HG02623 (cell line): ENCODE measurements around the gene PNRC1.
"Not testable (repeated sequence)": the region's sequence is repeated elsewhere in the genome, so short reads cannot be mapped to it uniquely, and the experiment has no call there.

ENCODE experiments used
- ATAC-seq: cut with Tn5 transposase; IDR thresholded peaks from one replicate; pipeline ENCODE4 v1.9.1; 2021; ENCODE audit warnings: moderate library complexity; ENCODE audit not compliant: unreplicated experiment

Gene PNRC1

DNA sequence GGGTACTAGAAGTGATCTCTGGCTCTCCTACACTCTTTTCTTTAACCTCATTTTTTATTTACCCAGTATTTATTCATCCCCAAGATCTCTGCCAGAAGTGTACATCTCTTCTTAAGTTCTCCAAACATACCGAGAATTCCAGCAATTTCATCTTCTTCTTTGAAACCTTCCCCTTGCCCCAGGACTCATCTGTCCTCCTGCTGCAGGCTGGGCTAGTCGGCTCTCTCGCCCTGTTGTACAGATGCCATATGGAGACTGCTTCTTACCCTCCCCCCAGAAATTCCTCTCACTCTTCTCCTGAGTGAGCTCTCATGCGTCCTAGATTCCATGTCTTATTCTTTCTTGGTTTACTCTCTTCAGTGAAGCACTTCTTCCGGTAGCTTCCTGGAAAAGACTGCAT, 21.9 kb upstream of the PNRC1 start:
- no peak for ATAC-seq

DNA sequence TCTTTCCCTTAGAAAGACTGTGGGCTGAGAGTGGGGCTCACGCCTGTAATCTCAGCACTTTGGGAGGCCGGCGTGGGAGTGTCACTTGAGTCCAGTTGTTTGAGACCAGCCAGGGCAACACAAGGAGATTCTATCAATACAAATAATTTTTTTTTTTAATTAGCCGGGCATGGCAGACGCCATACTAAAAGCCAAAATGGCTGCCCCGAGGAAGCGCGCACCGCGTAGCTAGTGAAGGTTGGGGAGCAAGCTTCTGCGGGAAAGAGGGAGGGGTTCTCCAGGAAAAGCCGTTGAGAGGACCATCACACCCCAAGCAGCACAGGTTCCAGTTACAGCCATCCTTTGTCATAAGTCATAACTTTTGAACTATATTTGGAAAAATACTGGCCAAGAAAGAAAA, 21.3 kb upstream of the PNRC1 start:
- ATAC-seq, result no peak

DNA sequence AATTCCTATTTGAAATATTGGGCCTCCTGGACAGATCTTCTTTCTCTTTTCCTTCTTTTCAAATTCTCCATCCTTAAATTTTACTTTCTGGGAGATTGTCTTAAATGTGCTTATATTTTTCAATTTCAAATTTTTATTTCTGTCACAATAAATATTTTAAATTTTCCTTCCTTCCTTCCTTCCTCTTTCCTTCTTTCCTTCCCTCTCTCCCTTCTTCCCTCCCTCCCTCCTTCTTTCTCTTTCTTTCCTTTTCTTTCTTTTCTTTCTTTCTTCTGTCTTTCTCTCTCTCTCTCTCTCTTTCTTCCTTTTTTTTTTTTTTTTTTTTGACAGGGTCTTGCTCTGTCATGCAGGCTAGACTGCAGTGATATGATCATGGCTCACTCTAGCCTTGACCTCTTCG, 16.7 kb upstream of the PNRC1 start:
- no peak for ATAC-seq

DNA sequence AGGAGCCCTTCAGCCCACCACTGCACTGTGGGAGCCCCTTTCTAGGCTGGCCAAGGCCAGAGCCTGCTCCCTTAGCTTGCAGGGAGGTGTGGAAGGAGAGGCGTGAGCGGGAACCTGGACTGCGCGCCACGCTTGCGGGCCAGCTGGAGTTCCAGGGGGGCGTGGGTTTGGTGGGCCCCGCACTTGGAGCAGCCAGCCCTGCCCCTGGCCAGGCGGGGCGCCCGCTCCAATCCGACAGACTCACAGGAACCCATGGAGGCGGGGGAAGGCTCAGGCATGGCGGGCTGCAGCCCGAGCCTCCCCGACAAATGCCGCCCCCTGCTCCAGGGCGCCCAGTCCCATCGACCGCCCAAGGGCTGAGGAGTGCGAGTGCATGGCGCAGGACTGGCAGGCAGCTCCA, 15.6 kb upstream of the PNRC1 start:
- not testable (repeated sequence) for ATAC-seq

DNA sequence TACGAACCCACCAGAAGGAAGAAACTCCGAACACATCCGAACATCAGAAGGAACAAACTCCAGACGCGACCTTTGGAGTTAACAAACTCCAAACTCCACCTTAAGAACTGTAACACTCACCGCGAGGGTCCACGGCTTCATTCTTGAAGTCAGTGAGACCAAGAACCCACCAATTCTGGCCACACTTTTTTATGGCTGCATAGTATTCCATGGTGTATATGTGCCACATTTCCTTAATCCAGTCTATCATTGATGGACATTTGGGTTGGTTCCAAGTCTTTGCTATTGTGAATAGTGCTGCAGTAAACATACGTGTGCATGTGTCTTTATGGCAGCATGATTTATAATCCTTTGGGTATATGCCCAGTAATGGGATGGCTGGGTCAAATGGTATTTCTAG, 14.4 kb upstream of the PNRC1 start:
- not testable (repeated sequence) for ATAC-seq

DNA sequence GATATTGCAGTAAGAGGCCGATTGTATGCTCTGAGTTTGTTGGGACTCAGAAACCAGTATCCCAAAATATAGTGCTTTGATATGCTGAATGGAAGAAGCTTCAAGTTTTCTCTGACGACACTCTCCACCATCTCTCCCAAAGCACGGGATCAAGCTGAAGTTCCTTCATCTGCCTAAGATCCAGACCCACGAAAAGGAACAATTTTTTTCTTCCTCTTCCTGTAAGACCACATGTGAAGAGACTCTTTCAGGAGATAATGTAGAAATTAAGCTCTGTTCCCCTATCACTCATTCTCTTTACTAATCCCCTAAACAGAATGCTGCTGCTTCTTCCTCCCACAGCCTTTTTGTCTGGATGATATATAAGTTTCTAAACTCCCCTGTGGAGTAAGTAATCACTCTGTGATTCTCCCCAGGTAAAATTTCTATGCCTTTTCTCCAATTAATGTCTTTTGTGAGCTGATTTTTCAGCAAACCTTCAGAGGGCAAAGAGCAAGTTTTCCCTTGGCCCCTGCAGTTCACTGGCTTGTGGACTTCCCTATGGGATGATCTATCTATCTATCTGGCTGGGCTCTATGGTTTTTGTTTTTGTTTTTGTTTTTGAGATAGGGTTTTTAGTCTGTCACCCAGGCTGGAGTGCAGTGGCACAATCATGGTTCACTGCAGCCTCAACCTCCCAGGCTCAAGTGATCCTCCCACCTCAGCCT, 13.5 kb upstream of the PNRC1 start:
- no peak for ATAC-seq

DNA sequence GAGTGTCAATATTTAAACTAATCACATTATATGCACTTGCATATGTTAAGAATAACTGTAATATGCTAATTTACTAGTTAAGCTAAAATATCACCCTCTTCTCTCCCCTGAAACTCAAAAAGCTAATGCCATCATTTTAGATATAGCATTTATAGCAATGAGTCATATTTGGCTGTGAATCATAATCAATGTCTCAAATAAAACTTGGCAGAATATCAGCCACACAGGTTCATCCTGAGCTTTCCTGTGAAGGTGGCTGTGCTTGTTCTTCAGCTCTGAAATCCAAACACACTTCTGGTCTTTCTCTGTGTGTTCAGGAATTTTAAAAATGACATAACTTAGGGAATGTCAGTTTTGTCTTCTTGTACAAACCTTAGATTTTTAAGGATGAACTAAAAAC, 12.8 kb upstream of the PNRC1 start:
- ATAC-seq, result no peak

DNA sequence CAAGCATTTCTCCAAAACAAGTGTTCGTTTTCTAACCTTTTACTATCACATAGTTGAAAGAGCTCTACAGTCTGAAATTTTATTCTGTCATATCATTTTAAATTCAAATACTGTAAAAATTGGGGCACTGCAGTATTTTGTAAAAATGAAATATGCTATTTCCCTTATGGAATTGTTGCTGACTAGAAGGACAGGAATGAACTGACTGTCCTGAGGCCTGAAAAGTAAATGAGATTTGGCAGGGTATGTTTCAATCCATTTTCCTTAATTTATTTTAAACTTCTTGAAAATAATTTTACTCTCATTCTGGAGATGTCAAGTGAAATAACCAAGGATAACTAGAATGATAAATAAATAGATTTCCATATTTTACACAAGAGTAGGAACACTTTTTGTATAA, 11.9 kb upstream of the PNRC1 start:
- ATAC-seq, result no peak

DNA sequence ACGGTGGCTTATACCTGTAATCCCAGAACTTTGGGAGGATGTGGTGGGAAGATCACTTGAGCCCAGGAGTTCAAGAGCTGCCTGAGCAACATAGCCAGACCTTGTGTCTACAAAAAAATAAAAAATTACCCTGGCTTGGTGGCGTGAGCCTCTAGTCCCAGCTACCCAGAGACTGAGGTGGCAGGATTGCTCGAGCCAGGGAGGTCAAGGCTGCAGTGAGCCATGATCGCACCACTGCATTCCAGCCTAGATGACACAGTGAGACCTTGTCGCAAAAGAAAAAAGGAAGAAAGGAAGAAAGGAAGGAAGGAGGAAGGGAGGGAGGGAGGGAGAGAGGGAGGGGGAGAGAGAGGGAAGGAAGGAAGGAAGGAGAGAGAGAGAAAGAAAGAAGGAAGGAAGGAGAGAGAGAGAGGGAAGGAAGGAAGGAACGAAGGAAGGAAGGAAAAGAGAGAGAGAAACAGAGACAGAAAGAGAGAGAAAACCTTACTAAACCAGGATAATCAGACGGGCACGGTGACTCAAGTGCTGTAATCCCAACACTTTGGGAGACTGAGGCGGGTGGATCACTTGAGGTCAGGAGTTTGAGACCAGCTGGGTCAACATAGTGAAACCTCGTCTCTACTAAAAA, 10.9 kb upstream of the PNRC1 start:
- no peak for ATAC-seq

DNA sequence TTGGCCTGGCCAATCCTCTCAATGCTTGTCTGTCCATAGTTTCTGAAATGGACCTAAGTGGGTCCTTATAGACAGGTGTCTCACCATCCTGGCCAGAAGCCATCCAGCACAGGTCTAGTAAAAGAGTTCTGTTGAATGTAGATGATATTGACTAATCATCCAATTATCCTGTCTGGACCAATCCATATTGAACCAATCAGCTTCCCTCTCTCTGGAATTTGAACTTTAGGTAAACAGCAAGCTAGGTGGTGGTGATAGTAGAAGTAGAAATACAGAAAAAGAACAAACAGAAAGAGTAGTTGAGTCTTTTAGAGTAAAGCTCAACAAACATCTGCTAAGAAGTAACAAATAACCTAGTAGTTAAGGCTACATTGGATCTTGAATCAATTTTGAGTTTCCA, 9.5 kb upstream of the PNRC1 start:
- ATAC-seq, result no peak

DNA sequence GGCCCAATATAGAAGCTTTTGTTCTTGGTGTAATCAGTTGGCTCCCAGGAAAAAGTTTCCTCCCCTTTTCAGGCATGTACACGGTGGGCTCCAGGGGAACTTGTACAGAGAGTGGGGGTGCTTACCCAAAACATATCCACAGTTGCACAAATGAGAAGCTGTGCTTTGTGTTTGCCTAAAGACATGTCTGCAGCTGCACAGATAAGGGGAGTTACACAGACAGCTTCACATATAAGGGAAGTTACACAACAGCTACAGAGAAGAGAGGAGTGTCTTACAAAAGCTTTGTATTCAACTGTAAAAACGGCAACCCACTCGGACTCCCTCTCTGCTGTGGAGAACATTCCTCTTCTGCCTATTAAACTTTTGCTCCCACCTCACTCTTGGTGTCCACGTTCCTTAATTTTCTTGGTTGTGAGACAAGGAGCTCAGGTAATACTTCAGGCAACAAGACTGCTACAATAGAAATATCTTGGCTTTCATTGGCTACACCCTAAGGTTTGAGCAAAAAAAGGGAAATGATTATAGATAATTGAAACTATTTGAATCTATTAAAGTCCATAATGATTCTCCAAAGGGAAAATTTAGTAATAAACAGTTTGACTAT, 7.4 kb upstream of the PNRC1 start:
- ATAC-seq, result no peak

DNA sequence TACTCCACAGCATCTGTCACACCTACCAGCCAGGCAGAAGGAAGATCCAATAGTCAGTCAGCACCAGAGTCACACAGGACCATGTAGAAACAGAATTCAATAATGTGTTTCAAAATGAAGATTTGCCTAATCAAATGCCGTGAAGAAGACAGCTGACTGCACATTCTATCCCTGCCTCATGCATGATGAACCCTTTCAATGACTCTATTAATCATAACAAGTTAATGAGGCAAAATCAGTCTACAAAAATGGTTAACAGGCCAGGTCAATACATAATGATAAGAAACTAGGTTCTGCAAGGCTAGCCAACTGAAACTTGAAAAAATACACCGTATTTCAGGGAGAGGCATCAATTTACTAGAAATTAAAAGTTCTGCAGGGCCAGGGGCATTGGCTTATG, 6.7 kb upstream of the PNRC1 start:
- ATAC-seq, result no peak

DNA sequence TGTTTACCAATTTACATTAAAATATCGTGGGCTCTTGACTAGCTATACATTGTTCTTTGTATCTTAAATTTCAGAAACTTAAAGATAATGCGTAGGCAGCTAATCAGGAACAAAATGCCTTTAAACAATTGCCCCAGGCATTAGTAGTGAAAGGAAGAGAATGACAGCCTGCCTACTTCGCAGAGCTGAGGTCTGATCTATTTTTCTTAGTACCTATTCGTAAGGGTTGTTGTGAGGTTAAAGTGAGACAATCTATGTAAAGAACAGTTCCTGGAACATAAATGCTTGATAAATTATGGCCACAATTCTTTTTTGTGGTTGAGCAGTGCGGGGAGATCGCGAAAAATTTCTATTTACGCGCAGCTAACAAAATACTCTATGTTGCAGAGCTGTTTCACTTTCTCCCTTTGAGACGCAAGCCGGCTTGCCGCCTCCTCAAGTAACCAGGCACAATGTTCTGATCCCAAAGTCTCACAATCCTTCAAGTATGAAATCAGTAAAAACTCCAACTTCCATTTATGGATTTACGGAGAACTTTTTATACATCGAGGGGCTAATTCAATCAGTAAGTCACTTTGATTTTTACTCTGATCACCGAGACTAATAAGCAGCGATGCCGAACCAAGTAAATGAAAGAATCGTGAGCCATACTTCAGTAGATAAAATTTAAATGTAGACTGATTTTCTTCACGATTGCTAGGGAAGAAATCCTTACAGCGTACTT, 878 bp upstream of the PNRC1 start:
- ATAC-seq, result no peak

DNA sequence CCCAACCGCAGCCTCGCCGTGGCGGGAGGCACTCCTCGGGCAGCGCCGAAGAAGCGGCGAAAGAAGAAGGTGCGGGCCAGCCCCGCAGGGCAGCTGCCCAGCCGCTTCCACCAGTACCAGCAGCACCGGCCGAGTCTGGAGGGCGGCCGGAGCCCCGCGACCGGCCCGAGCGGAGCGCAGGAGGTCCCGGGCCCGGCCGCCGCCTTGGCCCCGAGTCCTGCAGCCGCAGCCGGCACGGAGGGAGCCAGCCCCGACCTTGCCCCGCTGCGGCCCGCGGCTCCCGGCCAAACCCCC, 525 bp downstream of the PNRC1 start:
- peak; percentile 3 for ATAC-seq

DNA sequence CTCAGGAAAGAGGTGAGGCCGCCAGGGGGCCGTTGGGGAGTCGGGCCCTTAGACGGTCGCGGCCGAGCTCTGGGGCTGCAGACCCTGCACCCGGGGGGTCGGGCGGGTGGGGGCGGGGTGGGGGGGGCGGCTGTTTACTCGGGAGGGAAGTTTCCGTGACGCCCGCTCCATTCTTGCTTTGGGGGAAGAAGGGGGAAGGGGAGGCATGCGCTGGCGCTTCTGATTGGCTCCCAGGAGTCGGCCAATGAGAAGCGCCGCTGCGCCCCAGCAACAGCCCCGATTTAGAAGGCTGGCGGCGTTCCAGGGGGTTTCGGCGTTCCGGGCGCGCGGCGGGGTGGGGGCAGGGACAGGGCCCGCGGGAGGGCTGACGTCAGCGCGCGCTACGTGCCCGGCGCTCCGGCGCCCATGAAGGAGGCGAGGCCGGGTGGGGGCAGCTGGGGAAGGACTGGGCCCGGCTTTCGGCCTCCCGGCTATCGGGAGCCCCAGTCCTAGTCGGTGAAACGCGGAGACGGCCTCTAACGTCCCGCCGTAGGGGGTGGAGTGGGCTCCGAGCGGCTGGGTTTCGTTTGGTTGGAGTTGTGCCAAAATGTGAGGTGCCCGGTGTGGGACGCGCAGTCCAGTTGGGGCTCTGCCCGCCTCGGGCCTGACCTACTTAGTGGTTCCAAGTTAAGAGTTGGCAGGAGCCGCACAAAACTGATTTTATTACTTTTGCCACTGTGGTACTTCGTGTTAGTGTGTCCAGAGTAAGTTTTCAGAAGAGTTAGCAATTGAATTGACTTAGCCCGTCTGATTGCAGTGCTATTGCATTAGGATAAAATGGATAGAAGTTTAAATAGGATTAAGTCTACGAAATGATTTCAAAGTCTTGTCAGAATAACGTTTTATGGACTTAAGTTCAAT, 1.1 kb downstream of the PNRC1 start:
- ATAC-seq, result peak; percentile 50

DNA sequence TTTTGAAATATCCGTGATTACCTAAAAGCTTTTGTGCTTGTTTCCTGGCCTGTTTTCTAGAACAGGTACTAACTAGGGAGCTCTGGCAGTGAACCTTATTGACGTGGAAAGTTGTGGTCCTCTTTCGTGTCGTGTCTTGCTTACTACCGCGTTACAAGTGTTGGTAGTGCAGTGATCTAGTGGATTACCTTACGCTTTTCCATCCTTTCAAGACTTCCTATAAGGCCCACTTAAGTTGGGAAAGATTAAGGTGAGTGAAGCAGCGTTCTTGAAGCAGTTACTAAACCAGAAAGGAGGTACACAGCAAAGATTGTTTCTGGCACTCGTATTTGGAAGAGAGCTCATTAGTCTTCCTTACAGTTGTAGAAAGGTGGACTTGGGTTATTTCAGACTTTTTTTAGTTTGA, 1.9 kb downstream of the PNRC1 start:
- ATAC-seq, result no peak

DNA sequence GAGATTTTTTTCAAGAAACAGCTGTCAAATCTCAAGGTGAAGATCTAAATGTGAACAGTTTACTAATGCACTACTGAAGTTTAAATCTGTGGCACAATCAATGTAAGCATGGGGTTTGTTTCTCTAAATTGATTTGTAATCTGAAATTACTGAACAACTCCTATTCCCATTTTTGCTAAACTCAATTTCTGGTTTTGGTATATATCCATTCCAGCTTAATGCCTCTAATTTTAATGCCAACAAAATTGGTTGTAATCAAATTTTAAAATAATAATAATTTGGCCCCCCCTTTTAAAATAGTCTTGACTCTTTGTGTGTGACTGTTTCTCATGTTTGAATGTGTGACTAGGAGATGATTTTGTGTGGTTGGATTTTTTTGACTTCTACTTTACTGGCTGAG, 4.0 kb downstream of the PNRC1 start:
- no peak for ATAC-seq

DNA sequence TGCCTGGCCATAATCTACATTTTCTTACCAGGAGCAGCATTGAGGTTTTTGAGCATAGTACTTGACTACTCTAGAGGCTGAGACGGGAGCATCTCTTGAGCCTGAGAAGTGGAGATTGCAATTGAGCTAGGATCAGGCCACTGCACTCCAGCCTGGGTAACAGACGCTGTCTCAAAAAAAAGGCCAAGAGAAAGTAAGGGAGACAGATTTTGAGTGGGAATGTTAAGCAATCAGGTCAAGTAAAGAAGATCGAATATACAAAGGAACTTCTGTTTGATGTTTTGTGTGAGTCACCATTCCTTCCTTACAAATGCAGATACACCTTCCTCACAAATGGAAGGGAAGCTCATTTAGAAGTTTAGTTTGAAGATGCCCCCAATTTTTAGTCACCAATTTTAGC, 4.4 kb downstream of the PNRC1 start:
- no peak for ATAC-seq

DNA sequence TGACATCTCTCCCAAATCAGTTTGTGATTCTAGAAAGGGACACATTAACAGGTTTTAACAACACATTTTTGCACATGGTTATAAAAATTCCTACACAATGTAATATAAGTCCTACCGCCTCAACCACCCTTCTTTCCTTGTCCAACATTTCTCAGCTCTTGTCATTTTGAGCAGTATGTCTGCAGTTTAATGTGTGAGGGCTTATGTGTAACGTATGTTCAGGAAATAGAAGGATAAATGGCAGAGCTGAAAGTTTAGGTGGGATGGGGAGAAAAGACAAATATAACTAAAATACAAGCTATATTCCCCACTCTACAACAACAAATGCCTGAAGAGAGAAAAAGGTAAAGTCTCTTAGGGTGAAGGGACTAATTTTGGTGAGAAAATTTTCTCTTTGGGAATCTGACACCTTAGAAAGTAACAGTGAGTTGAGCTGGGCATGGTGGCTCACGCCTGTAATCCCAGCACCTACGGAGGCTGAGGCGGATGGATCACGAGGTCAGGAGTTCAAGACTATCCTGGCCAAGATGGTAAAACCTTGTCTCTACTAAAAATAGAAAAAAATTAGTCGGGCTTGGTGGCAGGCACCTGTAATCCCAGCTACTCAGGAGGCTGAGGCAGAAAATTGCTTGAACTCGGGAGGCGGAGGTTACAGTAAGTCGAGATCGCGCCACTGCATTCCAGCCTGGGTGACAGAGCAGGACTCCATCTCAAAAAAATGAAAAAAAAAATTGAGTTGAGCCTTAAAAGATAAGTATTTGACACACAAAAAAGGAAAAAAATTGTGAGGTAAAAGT, 5.1 kb downstream of the PNRC1 start:
- ATAC-seq, result no peak

DNA sequence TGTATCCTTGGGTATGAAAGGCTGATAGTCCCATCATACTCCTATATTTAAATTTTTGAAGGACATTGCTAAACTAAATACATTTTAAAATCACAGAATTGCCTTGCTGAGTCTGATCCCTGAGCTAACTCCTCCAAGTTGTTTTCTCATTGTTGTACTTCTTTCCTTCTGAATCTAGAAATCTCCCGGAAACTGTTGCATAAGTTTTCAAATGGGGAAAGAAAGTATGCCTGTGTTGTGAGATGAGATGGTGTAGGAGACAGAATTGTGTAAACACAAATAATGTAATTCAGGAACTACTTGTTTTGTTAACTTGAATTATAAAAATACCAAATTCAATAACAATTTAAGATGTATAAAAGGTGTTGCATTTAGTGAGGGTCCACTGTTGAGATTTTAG, 7.3 kb downstream of the PNRC1 start:
- no peak for ATAC-seq
